ENCODE measurements around the gene KAT2B.
A peak's percentile ranks its signal among the peaks of the same experiment; 100 is the strongest.
"Not testable (repeated sequence)": the region's sequence is repeated elsewhere in the genome, so short reads cannot be mapped to it uniquely, and the experiment has no call there.

KAT2B gene

GRCh38 chr3:20012164-20012563, 28.1 kb upstream of the KAT2B start, which contains the start of gene PP2D1:
TSS of gene PP2D1 (minus strand) at chr3:20012264. CDS start at chr3:20012072, 192 bp downstream.
- no peak for TF ChIP-seq CTCF (IDR thresholded peaks at IDR 0.05; ENCODE audit: low read depth, low read length)
- no peak for DNase-seq (ENCODE audit: low read depth in 2 of 2)
- H3K4me3 ChIP-seq (replicated peaks in 1 of 2; ENCODE audit: low read depth in 2 of 2, low read length in 2 of 2): no peak within 1 kb of the TSS

- H3K4me3 ChIP-seq (replicated peaks in 1 of 2; ENCODE audit: low read depth in 2 of 2, low read length in 2 of 2): no peak overlapping the region
- TF ChIP-seq CTCF (IDR thresholded peaks at IDR 0.05; ENCODE audit: low read depth, low read length): no peak
- DNase-seq (ENCODE audit: low read depth in 2 of 2): no peak
Observed at GRCh38 chr3:20013396-20013795, 26.9 kb upstream of the KAT2B start.

- no peak for TF ChIP-seq CTCF (IDR thresholded peaks at IDR 0.05; ENCODE audit: low read depth, low read length)
- no peak overlapping the region for H3K4me3 ChIP-seq (replicated peaks in 1 of 2; ENCODE audit: low read depth in 2 of 2, low read length in 2 of 2)
- no peak for DNase-seq (ENCODE audit: low read depth in 2 of 2)
Observed at GRCh38 chr3:20015525-20015924, 24.7 kb upstream of the KAT2B start.

DNA sequence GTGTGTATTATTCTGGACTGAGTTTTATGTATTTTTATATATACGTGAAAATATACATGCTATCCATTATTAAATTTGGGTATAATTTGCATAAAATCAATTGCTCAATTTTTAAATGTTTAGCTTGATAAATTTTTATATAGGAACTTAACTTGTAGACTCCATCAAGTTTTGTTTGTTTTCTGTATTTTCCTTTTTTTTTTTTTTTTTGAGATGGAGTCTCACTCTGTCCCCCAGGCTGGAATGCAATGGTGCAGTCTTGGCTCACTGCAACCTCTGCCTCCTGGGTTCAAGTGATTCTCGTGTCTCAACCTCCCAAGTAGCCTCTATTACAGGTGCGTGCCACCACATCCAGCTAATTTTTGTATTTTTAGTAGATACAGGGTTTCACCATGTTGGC, 24.2 kb upstream of the KAT2B start:
- not testable (repeated sequence) for H3K4me3 ChIP-seq (replicated peaks in 1 of 2; ENCODE audit: low read depth in 2 of 2, low read length in 2 of 2); DNase-seq (ENCODE audit: low read depth in 2 of 2)

- no peak for TF ChIP-seq CTCF (IDR thresholded peaks at IDR 0.05; ENCODE audit: low read depth, low read length)
- DNase-seq (ENCODE audit: low read depth in 2 of 2): no peak
- H3K4me3 ChIP-seq (replicated peaks in 1 of 2; ENCODE audit: low read depth in 2 of 2, low read length in 2 of 2): no peak overlapping the region
Observed at GRCh38 chr3:20022954-20023622, 17.2 kb upstream of the KAT2B start.

DNA sequence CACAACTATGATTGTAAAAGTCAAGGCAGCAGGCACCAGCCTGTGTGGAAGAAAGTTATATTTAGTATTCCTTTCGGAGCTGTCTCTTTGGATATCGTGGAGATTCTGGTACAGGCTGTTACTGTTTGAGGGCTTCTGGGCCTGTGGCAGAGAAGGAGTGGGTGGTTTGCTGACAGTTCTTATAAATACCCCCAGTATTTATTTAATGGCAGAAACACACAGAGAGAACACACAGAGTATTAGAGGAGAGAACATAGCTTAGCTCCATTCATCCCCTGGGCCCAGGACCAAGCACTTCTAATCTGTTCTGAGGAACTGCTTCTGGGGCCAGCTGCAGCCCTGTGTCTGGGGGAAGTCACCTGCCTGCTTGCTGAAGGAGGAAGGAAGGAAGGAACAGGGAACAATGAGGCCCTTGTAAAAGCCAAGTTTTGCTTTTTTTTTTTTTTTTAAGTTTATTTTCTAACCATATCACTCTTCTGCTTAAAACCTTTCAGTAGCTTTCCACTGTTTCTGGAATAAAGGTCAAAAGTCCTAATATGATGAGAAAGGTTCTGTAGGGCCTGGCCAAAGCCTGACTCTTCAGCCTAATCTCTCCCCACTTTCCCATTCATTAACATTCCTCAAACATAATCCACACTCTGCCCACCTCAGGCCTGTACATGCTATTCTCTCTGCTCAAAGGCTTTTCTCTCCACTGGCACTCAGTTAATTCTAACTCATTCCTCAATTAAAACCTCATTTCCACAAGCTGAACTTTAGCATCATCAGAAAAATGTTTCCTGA, 16.4 kb upstream of the KAT2B start:
- H3K4me3 ChIP-seq (replicated peaks in 1 of 2; ENCODE audit: low read depth in 2 of 2, low read length in 2 of 2): no peak overlapping the region
- TF ChIP-seq CTCF (IDR thresholded peaks at IDR 0.05; ENCODE audit: low read depth, low read length): no peak
- peak in 1 of 2 donors; percentile 19 for DNase-seq (ENCODE audit: low read depth in 2 of 2)

DNA sequence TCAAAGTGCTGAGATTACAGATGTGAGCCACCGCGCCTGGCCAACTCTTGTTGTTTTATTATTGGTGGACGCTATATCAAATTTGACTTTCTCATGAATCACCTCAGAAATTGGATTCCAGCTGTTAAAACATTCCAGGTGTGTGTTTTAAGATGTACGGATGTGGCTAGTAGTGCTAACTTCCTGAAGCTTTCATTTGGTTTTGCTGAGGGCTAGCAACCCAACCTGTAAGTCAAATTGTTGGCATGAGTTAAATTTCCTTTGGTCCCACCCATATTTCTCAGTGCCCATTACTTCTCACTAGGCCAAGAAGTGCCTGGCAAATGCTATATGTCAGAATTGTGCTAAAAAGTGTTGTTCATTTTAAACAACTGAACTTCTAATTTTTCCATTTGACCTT, 13.1 kb upstream of the KAT2B start:
- no peak for TF ChIP-seq CTCF (IDR thresholded peaks at IDR 0.05; ENCODE audit: low read depth, low read length)
- DNase-seq (ENCODE audit: low read depth in 2 of 2): no peak
- H3K4me3 ChIP-seq (replicated peaks in 1 of 2; ENCODE audit: low read depth in 2 of 2, low read length in 2 of 2): no peak overlapping the region
